ENCODE data around the gene TIPIN.

DNA sequence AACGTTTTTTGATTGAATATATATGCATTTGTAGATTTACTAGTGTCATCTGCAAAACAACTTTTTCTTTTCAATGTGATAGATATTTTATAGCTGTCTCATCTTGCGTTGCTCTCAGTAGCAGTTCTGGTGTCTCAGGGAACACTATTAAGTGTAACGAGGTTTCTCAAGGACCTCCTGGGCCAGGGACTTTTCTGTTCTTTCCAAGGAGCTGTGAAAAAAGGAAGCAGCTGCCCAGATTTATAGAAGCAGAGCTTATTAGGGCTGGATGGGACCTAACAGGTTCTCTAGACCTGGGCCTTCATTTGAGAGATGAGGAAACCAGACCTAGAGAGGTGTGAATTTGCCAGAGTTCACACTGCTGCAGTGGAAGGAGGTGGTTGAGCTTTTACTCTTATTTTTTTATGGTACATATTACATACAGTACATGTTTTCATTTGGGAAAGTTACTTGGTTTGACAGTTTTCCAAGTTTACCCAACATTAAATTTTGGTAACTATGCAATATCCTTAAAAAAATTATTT is 46.3 kb upstream of the TIPIN start:
- TF ChIP-seq POLR2AphosphoS5 (IDR thresholded peaks at IDR 0.05) (no peak), POLR2A (IDR thresholded peaks at IDR 0.05) (no peak)
- TF ChIP-seq, protein P1, sequence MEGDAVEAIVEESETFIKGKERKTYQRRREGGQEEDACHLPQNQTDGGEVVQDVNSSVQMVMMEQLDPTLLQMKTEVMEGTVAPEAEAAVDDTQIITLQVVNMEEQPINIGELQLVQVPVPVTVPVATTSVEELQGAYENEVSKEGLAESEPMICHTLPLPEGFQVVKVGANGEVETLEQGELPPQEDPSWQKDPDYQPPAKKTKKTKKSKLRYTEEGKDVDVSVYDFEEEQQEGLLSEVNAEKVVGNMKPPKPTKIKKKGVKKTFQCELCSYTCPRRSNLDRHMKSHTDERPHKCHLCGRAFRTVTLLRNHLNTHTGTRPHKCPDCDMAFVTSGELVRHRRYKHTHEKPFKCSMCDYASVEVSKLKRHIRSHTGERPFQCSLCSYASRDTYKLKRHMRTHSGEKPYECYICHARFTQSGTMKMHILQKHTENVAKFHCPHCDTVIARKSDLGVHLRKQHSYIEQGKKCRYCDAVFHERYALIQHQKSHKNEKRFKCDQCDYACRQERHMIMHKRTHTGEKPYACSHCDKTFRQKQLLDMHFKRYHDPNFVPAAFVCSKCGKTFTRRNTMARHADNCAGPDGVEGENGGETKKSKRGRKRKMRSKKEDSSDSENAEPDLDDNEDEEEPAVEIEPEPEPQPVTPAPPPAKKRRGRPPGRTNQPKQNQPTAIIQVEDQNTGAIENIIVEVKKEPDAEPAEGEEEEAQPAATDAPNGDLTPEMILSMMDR (IDR thresholded peaks at IDR 0.05), result no peak

Data from prostate gland (tissue), 2 donors.